HL-60 (cell line): ENCODE measurements around the gene XPR1.

ENCODE experiments used
- CTCF ChIP-seq: IDR thresholded peaks from one replicate; pipeline ENCODE4 v1.5.1; 2011; ENCODE audit warnings: low read length, control low read depth, inconsistent platforms; ENCODE audit not compliant: insufficient read depth
- GABPA ChIP-seq: IDR thresholded peaks from 2 replicates; pipeline ENCODE4 v1.6.1; 2012; ENCODE audit warnings: low read depth

- TF ChIP-seq CTCF (no peak), GABPA (no peak)
Measured at GRCh38 chr1:180586671-180587155, 45.1 kb upstream of the XPR1 start.
